Measurements from ENCODE around the gene GPR135.

Gene GPR135, protein sequence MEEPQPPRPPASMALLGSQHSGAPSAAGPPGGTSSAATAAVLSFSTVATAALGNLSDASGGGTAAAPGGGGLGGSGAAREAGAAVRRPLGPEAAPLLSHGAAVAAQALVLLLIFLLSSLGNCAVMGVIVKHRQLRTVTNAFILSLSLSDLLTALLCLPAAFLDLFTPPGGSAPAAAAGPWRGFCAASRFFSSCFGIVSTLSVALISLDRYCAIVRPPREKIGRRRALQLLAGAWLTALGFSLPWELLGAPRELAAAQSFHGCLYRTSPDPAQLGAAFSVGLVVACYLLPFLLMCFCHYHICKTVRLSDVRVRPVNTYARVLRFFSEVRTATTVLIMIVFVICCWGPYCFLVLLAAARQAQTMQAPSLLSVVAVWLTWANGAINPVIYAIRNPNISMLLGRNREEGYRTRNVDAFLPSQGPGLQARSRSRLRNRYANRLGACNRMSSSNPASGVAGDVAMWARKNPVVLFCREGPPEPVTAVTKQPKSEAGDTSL

DNA sequence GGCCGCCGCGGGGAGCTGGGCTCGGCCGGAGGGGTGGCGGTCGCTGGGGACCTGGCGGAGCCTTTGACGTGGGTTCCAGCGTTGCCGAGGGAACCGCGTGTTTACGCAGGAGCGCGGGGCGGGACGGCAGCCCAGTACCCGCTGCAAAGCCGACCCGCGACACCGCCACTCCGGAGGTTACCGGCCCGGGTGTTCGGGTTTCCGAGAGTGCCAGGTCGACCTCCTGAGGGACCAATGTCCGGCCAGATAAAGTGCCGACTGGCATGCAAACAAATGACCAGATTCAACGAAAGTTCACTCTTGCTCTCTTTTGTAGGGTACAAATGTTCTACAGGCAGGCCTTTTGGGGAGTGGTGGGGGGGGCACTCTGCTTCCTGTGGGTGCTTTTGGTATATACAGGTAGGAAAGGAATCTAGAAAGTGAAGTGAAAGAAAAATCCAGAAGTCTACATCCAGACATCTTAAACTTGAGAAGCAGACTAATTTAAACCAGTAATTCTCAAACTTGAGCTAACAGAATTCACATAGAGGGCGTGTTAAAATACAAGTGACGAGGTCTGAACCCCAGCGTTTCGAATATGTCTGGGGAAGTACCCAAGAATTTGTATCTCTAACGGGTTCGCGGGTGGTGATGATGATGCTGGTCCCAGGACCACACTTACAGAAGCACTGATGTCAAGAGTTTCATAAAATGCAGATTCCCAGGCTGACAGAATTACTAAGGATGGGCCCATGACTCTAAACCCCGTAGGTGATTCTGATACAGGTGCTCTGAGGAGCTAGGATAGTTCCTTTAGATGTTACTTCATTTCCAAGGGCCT is at the start of gene GPR135:
Gene GPR135, minus strand, starts transcription at position 65 of the 820 bp plus-strand sequence. CDS start 154 bp downstream, outside the sequence.
- DNase-seq (ENCODE audit: low spot score), result peak; percentile 36

DNA sequence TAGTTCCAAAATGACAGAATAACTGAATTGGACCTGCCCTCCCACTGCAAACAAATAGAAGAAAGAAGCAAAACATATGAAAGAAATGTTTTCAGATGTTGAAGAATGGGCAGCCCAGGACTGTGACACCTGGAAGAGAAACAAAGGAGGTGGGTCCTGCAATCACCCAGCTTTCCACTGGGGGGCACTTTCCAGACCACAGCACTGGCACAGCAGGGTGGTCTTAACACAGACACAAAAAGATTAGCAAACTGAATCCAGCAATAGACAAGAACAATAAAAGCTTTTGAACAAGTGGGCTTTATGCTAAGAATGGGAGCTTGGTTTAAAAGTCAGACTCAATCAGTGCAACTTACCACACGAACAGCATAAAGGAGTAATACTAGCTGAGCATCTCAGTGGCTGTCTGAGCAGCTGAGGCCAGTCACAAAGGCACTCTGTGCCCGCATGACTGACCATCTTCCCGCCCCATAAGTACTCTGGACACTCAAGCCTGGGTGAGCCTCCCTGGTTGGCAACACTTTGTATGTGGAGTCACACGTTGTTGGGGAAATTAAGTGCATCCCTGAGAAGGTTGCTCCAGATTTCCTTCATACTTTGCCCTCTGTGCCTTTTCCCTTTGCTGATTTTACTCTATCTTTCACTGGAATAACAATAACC is 46.9 kb upstream of the GPR135 start:
- no peak for DNase-seq (ENCODE audit: low spot score)

DNA sequence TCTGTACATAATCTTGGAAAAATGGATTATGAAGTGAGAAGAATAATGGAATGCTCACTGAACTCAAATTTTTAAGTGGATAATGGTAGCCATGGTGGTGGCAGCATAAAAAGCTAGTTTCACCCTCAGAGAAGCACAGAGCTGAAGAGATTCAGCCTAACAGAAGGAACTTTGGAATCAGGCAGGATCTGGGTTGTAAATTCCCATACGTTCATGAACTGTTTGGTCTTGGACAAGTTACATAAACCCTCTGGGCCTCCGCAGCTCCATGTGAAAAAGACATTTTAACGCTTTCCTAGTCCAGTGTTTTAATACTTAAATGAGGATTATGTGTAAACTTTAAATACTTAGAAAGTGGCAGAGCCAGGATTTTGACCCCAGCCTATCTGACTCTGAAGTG is 45.8 kb upstream of the GPR135 start:
- DNase-seq (ENCODE audit: low spot score), result no peak

DNA sequence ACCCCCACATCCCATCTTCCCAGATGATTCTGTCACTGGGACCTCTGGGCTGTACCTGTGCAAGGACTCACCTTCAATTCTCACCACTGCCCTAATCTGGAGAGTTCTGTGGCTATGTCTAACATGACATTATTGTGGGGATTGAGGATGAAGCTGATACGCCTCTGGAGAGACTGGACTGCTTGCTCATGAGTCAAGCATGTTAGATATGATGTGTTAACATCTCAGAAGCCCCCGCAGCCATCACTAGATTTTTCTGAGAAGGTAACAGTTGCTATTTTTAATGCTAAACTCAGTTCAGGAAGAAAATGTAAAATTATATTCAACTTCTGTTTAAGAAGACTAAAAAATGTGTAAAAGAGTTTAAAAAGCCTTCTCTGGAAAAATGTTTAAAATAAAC is 44.8 kb upstream of the GPR135 start:
- DNase-seq (ENCODE audit: low spot score), result no peak

DNA sequence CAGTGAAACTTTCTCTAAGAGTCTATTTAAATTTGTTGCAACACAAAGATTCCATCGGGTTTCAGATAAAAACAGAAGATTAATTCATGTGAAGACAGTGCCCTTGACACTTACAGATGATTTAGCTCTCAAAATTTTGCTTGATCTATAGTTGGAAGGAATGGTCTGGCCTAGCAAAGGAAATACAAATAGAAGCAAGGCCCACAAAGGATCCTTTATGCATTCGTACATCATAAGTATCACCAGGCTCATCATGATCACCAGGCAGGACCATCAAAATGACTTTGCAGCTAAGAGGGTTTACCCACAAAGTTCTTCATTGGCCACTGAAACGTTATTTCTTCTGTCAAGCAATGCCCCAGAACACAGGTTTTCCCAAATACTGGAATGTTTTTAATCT is 43.9 kb upstream of the GPR135 start:
- DNase-seq (ENCODE audit: low spot score), result no peak

DNA sequence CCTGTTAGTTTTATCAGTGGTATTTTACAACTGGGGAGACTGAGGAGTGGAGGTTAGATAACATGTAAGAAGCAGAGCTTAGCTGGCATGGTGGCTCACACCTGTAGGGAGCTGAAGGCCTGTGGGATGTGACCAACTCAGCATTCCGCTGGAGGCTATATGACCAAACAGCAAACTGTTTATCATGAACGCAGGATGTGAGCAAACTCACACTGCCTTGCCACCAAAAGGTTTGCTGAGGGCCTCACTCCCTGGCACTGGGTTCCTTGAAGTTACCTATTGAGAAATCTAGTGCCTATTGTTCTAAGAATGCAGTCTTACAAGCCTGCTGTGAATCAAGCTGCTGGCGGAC is 42.5 kb upstream of the GPR135 start:
- no peak for DNase-seq (ENCODE audit: low spot score)

DNA sequence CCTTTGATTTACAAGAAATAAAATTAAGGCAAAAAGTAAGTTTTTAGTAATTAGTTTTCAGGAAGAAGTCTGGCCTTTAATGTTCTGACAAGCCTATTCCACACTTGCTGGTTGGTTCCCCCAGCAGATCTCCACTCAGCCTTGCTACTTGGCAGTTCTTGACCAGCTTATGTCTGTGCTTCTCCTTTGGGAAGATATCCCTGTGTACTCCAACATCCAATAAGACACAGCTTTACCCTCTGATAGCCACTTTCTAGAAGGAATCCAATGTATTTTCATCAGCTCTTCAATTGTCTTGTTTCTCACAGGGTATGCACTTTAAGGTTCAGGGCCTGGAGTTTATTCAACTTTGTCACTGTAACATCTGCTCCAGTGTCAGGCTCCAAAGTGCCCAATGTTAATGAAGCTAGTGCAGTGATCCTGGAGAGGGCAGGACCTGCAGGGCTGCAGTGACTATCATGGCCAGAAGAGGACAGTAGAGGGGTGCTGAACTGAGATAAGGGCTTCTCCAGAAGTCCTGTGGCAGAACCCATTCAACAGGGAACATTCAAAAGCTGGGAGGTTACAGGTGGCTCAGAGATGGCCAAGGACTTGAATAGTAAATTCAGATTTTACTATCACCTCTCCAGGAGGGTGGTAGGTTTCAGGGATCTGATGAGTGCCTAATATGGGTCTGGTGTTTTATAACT is 42.0 kb upstream of the GPR135 start:
- DNase-seq (ENCODE audit: low spot score), result peak; percentile 48

DNA sequence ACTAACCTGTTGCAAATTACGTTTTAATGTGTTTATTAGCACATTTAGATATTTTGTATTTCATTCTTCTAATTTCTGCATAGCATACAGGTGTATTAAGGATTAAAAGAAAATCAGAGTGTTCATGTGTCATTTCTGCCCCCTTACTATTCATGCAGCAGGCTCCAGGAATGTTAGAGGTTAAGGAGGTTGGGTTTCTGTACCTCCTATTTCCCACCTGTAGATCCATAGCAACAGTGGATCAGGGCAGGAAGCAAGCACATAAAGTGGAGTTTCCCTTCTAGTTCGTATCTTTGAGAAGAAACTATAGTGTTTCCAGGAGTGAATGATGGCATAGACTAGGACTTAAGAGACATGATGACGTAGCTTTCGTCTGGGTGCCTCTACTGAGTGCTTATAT is 38.1 kb upstream of the GPR135 start:
- DNase-seq (ENCODE audit: low spot score), result no peak

DNA sequence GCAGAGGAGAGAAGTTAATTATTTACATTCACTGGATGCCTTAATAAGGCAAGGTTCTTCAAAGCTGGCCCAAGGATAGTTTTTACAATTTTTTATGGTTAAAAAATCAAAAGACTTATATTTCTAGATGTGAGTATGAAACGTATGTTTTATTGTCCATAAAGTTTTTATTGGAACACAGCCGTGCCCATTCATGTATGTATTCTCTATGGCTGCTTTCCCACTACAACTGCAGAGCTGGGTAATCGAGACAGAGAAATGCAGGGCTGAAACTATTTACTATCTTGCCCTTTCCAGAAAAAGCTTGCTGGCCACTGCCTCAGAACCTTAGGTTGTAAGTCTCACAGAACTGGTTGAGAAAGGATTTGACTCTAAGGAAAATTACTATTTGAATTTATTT is 35.6 kb upstream of the GPR135 start:
- no peak for DNase-seq (ENCODE audit: low spot score)

DNA sequence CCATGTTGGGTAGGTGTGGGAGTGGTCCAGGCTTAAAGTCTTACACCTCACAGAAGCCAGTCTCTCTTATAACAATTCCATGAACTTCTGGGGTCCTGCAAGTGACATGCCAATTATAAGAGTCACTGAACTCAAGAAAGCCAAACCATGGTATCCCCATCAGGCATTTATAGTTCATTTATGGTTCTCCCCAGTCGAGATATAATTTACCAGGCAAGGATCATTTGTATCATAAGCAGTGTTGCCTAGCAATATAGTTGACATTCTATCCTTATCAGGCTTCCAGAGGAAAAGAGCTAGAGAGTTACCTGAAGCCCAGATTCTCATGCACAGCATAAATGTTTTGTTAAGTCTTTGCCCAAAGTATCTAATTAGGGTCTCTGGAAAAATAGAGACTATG is 27.2 kb upstream of the GPR135 start:
- no peak for DNase-seq (ENCODE audit: low spot score)

DNA sequence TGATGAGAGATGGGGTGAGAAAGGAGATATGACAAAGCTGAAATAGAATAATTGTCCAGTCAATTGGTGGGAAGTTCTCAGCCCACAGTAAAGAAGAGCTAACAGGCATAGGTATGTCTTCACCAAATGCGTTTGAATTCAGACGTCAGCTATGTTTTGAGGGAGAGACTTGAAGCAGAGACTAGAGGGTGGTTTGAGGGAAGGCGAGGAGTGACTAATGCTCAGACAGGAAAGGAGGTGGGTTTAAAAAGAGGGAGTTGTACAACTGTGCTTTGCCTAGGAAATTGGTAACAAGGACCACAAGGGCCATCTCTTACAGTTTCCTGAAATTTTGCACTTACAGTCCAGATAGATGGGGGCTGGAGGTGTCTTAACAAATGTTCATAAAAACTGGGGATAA is 25.6 kb upstream of the GPR135 start:
- DNase-seq (ENCODE audit: low spot score), result no peak

DNA sequence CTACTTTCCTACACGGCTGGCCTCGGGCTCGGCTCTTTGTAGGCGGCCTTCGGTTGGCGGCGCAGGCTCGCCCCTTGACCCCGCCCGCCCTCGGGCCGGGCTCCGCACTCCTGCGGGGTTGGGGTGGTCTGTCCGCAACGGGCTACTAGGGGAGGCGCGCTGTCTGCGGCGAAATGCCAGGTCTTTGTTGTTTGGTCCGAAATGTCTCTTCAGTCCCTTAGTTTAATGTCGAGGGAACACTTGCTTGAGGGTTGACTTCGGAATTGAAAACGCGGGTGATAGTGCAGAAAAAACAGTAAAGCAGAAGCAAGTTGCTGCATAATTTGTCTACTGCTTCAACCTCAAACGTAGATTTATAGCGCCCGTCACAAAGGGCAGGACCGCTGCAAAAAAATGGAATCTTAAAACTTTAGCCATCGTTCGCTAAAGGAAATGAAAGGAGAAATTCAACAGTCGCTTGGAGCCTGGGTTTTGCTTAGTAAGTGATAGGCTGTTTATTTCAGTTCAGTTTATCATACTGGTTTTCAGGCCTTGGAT is 19.5 kb upstream of the GPR135 start:
- no peak for DNase-seq (ENCODE audit: low spot score)

DNA sequence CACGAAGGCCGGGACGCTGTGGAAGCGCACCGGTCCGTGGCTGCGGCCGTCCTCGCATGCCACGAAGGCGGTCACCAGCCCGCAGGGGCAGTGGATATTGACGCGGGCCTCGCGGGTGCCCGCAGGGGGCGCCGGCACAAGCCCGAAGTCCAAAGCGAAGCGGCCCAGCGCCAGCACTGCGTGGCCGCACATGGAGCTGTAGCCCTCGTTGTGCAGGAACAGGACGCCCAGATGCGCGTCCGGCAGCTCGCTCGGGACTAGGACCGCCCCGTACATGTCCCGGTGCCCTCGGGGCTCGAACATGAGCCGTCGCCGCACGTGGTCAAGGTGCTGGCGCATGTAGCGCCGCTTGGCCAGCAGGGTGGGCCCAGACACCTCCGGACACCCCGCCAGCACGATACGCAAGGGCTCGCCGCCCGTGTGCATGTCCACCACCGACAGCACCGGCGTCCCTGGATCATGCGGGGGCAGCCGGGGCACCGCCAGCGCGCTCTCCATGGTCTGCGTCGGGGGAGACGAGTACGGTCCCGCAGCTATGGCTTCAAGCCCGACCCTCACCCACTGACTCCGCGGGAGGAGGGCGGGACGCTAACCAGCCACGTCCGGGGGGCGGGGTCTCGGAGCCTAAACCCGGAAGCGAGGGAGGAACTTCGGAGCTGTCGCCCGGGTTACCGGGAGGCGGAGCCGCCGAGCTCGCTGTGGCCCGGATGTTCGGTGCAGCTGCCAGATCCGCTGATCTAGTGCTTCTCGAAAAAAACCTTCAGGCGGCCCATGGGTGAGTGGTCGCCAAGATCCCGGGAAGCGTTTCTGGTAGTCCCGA is 18.8 kb upstream of the GPR135 start, which contains the start of the genes JKAMP and L3HYPDH:
Gene JKAMP, plus strand, starts transcription at position 699 of the 820 bp plus-strand sequence. Its CDS starts 73 bp downstream, at position 772.
Gene L3HYPDH, minus strand, starts transcription at position 590 of the 820 bp plus-strand sequence. Its CDS starts 92 bp downstream, at position 498.
- DNase-seq (ENCODE audit: low spot score), result peak; percentile 96

DNA sequence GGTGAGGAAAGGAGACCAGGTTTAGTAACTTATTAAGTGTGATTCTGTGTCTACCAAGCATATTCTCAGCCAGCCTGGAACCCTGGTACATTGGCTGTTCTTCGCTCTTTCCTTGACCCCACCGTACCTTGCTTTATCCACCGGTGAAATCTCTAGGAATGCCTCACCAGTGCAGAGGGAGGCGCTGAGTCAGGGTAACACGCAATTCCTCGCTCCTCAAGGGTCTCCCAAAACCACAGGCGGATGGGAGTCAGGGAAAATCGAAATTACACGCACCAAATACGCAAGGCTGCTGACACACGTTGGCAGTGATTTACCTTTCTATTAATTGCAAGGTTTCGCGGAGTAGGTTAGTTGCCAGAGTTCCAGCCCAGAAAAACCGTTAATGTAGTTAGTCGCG is 18.2 kb upstream of the GPR135 start:
- no peak for DNase-seq (ENCODE audit: low spot score)

DNA sequence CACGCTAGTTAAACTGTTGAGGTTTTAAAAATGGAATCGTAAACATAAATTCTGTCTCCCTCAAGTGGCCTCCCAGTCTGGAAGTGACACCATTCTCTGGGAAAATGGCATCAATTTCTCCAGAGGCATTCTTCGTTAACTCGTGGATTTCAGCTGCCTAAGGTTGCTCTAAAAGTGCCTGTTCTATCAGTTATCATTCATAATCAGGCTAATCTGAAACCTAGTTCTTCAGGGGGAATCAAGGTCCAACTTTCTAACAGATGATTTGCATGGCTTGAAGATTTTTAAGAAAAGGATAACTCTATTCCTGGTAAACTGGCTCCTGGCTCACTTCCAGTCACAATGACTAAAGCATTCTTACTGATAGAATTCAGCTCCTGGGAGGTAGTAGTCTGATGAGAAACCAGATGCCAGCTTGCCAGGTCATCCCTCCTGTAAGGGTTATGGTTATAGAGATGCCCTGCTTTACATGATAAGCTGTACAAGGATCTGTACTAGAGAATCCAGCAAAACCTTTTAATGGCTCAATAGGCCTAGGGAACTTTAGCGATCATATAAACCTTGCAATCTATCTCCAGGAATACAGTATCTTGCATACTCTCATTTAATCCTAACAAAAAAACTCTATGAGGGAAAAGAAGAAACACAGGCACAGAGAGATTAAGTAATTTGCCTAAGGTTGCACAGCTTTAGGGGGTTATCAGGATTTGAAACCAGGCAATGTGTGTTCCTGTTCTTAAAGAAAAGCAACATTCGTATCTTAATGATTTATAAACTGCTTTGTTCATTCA is 17.6 kb upstream of the GPR135 start:
- DNase-seq (ENCODE audit: low spot score), result no peak

DNA sequence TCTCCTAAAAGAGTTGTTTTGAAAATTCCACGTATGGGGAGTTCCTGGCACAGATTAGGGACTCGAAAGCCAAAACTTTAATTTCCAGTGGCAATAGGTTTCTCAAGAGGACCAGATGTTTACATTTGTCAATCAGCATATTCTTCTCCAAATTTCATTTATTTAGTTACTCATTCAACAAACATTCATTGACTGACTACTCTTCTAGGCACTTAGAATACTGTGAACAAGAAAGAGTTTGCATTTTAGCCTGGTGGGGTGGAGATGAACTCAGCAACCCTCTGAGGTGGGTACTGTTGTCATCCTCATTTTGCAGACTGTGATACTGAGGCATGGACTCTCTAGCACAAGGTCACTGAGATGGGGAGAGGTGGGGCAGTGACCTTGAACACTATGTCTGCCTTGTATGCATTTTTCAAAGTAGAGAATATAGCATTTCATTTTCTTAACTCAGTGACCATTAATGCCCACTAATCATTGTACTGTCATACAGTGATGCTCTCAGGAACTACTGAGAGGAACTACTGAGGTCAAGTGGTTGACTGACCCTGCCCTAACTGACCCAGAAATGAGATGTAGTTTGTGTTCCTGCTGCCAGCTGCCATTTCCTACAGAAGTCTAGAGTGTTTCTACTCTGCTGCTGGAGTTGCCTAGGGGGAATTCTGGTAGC is 16.8 kb upstream of the GPR135 start:
- no peak for DNase-seq (ENCODE audit: low spot score)

DNA sequence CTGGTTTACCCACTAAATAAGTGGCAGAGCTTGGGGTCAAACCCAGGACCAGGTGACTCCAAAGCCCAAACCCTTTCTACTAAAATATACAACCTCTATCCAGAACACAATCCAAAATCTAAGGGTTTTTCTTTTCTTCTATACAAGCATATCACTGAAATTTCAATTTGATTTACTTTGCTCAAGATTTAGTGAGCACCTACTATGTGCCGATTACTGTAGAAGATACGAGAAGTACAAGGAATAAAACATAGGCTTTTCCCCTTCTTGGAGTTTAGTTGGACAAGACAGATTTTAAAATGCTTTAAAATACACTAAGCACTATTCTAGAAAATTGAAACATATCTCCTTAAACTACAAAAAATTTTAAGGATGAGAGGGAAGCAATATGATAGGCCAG is 16.2 kb upstream of the GPR135 start:
- no peak for DNase-seq (ENCODE audit: low spot score)

DNA sequence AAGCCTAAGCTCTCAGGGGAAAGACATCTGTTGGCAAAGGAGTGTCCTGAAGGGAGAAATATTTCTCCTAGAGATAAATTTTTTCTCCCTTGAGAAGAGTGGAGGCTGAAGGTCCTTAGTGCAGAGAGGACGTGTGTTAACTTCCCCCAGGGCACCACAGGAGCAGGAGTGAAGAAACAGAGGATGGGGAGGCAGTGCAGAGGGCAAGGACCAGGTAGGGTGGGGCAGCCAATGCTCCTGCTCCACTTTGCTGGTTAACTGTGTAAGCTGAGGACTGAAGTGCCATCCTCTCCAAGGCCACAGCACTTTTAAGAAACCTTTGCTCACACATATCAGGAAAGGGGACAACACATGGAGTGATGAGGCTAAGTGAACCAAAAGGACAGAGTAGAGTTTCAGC is 15.0 kb upstream of the GPR135 start:
- no peak for DNase-seq (ENCODE audit: low spot score)

DNA sequence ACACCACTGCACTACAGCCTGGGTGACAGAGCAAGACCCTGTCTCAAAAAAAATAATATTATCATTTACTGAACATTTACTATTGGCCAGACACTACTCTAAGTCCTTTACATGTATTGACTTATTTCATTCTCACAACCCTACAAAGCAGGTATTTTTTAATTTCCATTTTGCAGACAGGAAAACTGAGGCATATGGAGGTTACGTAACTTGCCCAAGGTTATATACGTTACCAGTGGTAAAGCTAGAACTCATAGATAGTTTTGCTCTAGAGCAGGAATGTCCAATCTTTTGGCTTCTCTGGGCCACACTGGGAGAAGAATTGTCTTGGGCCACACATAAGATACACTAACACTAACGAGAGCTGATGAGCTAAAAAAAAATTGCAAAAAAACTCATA is 13.4 kb upstream of the GPR135 start:
- DNase-seq (ENCODE audit: low spot score), result no peak

Data from CD4-positive, alpha-beta T cell treated with Interleukin-2 at 100 ng/mL for 4 hours (primary cell).